Vagina (tissue), 2 donors: ENCODE measurements around the gene VPS37C. TPM values are rescaled to one million over a fixed set of nuclear protein-coding genes. Genes with fewer than 3 reads are reported as not detected.

Source experiments
- DNase-seq, 2 donors: peaks; one replicate each; pipeline ENCODE4 v3.0.0-alpha.2; 2017; ENCODE audit errors: extremely low spot score in 2 of 2
- H3K27ac ChIP-seq: fragments of 200-600 bp; sonication (generic); one replicate; pipeline ENCODE4 v1.5.1; 2019
- H3K27me3 ChIP-seq: fragments of 200-600 bp; sonication (generic); one replicate; pipeline ENCODE4 v1.5.1; 2019
- H3K36me3 ChIP-seq, 2 donors: fragments of 200-600 bp; sonication (generic); one replicate each; pipeline ENCODE4 v1.5.1; 2017 to 2019
- H3K4me1 ChIP-seq: fragments of 200-600 bp; sonication (generic); one replicate; pipeline ENCODE4 v1.5.1; 2019
- H3K4me3 ChIP-seq, 2 donors: fragments of 200-600 bp; sonication (generic); 1 replicate in 1 of 2; 2 replicates in 1 of 2; pipeline ENCODE4 v1.5.1; 2016 to 2019
- H3K9me3 ChIP-seq: fragments of 200-600 bp; sonication (generic); one replicate; pipeline ENCODE4 v1.5.1; 2019
- CTCF ChIP-seq, 3 experiments: fragments of 450-650 bp in 2 of 3; fragments of 200-600 bp in 1 of 3; sonication (generic) in 1 of 3; IDR thresholded peaks; one replicate each; pipeline ENCODE4 v1.5.1; 2017 to 2019; ENCODE audit warnings: antibody characterized with exemption in 3 of 3, mild to moderate bottlenecking in 2 of 3, moderate library complexity in 2 of 3
- POLR2A ChIP-seq, 2 donors: fragments of 450-650 bp; IDR thresholded peaks; one replicate each; pipeline ENCODE4 v1.6.1; 2017; ENCODE audit warnings: antibody characterized with exemption in 2 of 2, mild to moderate bottlenecking in 2 of 2, moderate library complexity in 2 of 2
- POLR2AphosphoS5 ChIP-seq, 2 donors: sonication (generic); formaldehyde crosslinking; IDR thresholded peaks; one replicate each; pipeline ENCODE4 v1.9.0; 2017; ENCODE audit warnings: antibody characterized with exemption in 2 of 2, mild to moderate bottlenecking in 2 of 2, low read depth in 1 of 2; ENCODE audit not compliant: insufficient read depth in 1 of 2
- intact Hi-C: fragments of 100-400 bp; cut with DNase I; formaldehyde crosslinking; loops from one replicate; pipeline ENCODE4 v1.15.1; 2023
- total RNA-seq: library from RNA; depleted of rRNA; stranded (reverse); fragments of >200 nt; gene quantifications from one replicate; pipeline ENCODE4 v1.2.3, GENCODE V29; 2016

VPS37C gene
- total RNA-seq, 1 donor from 2014 or later: 15.7 TPM

DNA sequence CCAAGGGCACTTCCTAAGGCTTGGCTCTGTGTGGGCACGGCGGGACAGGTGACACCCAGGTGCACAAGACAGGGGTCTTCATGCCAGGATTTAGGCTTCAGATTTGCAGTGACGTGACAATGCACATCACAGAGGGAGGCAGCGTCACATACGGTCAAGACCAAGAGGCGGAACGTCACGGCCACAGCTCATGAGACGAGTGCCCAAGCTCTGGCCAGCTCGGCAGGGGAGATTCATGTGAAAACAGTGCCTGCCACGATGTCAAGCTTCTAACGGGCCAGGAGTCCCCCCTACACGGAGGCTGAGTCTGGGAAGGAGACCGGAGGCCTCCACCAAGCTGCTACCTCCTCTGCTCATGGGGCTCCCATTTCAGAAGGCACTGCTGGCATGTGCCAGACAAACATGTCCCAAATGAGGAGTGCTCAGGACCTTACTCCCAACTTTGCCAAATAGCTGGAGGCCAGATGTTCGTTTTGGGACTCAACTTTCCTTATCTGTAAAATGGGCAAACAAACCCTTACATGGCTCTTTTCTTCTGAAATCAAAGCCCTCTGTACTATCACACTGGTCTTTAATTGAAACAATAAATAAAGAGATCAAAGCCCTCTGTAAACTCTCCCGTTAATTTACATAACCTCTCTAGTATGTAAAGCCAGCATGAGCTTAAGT, 16.6 kb downstream of the VPS37C start:
- Histone ChIP-seq H3K4me1 (peaks cover 50% of the 10 kb centered on the region), H3K27me3 (no peaks in the 10 kb centered on the region), H3K27ac (no peak overlapping the region), H3K9me3 (no peaks in the 10 kb centered on the region), H3K4me3 (no peak overlapping the region), H3K36me3 (no peaks in the 10 kb centered on the region)
- intact Hi-C loops: no loop called here
- DNase-seq: no peak
- no peak for TF ChIP-seq CTCF (IDR thresholded peaks at IDR 0.05)

DNA sequence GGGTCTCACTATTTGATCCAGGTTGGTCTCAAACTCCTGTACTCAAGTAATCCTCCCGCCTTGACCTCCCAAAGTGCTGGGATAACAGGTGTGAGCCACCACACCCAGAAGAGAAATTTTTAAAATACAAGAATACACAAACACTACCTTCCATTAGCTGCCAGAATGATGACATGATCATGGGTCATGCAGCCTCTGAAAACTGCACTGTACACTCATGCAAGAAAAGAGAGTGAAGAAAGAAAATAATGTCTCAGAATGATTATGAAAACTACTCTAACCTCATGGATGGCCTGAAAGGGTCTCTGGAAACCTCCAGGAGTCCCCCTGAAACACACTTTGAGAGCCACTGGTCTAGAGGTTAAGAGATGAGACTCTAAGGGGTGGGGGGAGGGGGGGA, 18.8 kb downstream of the VPS37C start:
- peaks cover 39% of the 10 kb centered on the region for H3K4me1 ChIP-seq
- no peak overlapping the region for H3K4me3 ChIP-seq
- DNase-seq: no peak
- no peaks in the 10 kb centered on the region for H3K36me3 ChIP-seq
- no peaks in the 10 kb centered on the region for H3K27me3 ChIP-seq
- H3K27ac ChIP-seq: no peak overlapping the region
- TF ChIP-seq POLR2A (IDR thresholded peaks at IDR 0.05) (no peak), CTCF (IDR thresholded peaks at IDR 0.05) (no peak), POLR2AphosphoS5 (IDR thresholded peaks at IDR 0.05; ENCODE audit: insufficient read depth in 1 of 2, low read depth in 1 of 2) (no peak)
- no peaks in the 10 kb centered on the region for H3K9me3 ChIP-seq
- intact Hi-C loops: no loop called here

DNA sequence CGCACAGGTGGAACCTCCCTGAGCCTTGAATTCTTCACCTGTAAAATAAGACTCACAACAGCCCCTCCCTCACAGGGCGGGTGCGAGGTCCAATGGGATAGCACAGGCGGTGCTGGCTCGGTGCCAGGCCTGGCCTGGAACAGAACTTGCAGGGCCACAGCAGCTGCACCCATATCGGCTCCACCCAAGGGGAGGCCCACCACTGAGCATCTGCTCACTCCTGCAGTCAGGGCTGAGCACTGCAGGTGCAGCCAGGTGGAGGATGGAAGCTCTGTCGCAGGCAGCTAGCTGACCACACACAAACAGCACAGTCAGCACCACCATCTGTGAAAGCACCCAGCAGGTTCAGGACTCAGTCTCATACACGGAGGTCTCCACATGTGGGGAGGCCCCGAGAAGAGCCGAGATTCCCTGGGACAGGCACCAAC, 19.6 kb downstream of the VPS37C start:
- Histone ChIP-seq H3K4me1 (peaks cover 30% of the 10 kb centered on the region), H3K4me3 (no peak overlapping the region), H3K36me3 (no peaks in the 10 kb centered on the region), H3K9me3 (no peaks in the 10 kb centered on the region), H3K27me3 (no peaks in the 10 kb centered on the region), H3K27ac (no peak overlapping the region)
- no peak for DNase-seq
- intact Hi-C loops: no loop called here
- TF ChIP-seq POLR2A (IDR thresholded peaks at IDR 0.05): no peak
- TF ChIP-seq CTCF (IDR thresholded peaks at IDR 0.05): no peak
- no peak for TF ChIP-seq POLR2AphosphoS5 (IDR thresholded peaks at IDR 0.05; ENCODE audit: insufficient read depth in 1 of 2, low read depth in 1 of 2)

DNA sequence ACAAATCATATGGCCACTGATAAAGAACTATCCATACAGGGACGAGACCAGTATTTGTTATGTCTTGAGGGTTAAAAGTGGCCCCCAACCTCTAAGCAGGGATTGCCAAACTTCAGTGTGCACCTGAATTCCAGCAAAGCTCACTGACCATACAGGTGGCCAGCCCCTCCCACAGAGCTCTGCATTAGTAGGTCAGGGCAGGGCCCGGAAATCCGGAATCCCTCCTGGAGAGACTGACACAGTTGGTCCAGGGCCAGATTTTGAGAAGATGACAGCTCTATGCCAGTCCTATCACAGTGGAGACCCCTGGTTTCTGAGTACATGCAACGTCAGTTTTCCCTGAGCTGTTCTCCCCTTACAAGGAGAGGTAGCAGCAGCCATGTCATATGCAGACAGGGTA, 20.8 kb downstream of the VPS37C start:
- intact Hi-C loops: no loop called here
- no peak for DNase-seq
- peaks cover 30% of the 10 kb centered on the region for H3K4me1 ChIP-seq

More for the DNA sequence above, 20.8 kb downstream of the VPS37C start:
- Histone ChIP-seq H3K9me3 (no peaks in the 10 kb centered on the region), H3K4me3 (no peak overlapping the region), H3K36me3 (no peaks in the 10 kb centered on the region), H3K27me3 (no peaks in the 10 kb centered on the region), H3K27ac (no peak overlapping the region)
- TF ChIP-seq CTCF (IDR thresholded peaks at IDR 0.05): no peak
- no peak for TF ChIP-seq POLR2A (IDR thresholded peaks at IDR 0.05)
- TF ChIP-seq POLR2AphosphoS5 (IDR thresholded peaks at IDR 0.05; ENCODE audit: insufficient read depth in 1 of 2, low read depth in 1 of 2): no peak
